ENCODE measurements around the gene MYLK4.

DNA sequence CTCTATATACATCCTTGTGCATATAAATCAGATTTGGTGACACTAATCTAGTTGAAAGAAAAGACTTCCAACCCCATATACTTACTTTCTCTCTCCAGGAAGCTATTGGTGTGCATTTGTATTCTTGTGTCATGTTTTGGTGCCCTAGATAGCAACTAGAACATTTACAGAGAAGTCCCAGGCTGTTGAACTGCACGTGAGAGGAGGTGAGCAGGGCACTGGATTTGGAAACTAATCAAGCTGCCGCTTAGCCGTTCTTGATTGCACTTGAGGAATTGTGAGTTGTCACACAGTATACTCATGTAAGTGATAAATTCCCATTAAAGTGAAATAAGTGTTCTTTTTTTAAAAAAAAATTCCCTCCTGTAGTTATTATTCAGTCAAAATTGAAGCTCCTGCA is 22.1 kb upstream of the MYLK4 start:
- TF ChIP-seq CTCF (IDR thresholded peaks at IDR 0.05) (no peak), POLR2AphosphoS5 (IDR thresholded peaks at IDR 0.05) (no peak), POLR2A (IDR thresholded peaks at IDR 0.05) (no peak)

All from breast epithelium (tissue), 3 donors.